ENCODE results near the gene HDAC11.
"Not testable (repeated sequence)": the region's sequence is repeated elsewhere in the genome, so short reads cannot be mapped to it uniquely, and the experiment has no call there.

HDAC11 gene, protein sequence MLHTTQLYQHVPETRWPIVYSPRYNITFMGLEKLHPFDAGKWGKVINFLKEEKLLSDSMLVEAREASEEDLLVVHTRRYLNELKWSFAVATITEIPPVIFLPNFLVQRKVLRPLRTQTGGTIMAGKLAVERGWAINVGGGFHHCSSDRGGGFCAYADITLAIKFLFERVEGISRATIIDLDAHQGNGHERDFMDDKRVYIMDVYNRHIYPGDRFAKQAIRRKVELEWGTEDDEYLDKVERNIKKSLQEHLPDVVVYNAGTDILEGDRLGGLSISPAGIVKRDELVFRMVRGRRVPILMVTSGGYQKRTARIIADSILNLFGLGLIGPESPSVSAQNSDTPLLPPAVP

GRCh38 chr3:13479582-13480339 lies at the start of gene HDAC11:
HDAC11 (plus strand) TSS chr3:13480306; CDS start chr3:13480348, 42 bp downstream.
- DNase-seq = peak; percentile 98

GRCh38 chr3:13430411-13430875 lies 49.7 kb upstream of the HDAC11 start:
- not testable (repeated sequence) for DNase-seq

GRCh38 chr3:13432093-13432492 lies 48.0 kb upstream of the HDAC11 start:
- no peak for DNase-seq

GRCh38 chr3:13433912-13434311 lies 46.2 kb upstream of the HDAC11 start:
- DNase-seq = no peak

DNA sequence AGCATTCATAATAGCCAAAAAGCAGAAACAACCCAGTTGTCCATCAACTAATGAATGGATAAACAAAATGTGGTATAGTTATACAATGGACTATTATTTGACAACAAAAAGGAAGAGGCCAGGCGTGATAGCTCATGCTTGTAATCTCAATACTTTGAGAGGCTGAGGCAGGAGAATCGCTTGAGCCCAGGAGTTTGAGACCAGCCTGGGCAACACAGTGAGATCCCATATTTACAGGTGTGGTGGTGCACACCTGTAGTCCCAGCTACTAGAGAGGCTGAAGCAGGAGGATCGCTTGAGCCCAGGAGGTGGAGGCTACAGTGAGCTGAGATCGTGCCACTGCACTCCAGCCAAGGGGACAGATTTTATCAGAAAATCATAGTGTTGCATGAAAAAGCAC lies 43.9 kb upstream of the HDAC11 start:
- not testable (repeated sequence) for DNase-seq

- DNase-seq = no peak
Measured at GRCh38 chr3:13440204-13440817, 39.8 kb upstream of the HDAC11 start.

- not testable (repeated sequence) for DNase-seq
Measured at GRCh38 chr3:13442882-13443281, 37.2 kb upstream of the HDAC11 start.

DNA sequence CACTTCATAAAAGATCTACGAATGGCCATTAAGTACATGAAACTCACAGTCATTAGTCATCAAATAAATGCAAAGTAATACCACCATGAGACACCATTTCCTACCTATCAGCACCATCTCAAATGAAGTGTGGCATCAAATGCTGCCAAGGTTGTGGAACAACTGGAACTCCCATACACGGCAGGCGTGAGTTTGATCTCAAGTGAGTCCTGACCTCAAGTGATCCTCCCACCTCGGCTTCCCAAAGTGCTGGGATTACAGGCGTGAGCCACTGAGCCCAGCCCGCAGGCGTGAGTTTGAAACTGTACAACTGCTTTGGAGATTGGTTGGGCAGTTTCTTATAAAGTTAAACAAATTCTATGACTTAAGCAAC lies 28.8 kb upstream of the HDAC11 start:
- no peak for DNase-seq

DNA sequence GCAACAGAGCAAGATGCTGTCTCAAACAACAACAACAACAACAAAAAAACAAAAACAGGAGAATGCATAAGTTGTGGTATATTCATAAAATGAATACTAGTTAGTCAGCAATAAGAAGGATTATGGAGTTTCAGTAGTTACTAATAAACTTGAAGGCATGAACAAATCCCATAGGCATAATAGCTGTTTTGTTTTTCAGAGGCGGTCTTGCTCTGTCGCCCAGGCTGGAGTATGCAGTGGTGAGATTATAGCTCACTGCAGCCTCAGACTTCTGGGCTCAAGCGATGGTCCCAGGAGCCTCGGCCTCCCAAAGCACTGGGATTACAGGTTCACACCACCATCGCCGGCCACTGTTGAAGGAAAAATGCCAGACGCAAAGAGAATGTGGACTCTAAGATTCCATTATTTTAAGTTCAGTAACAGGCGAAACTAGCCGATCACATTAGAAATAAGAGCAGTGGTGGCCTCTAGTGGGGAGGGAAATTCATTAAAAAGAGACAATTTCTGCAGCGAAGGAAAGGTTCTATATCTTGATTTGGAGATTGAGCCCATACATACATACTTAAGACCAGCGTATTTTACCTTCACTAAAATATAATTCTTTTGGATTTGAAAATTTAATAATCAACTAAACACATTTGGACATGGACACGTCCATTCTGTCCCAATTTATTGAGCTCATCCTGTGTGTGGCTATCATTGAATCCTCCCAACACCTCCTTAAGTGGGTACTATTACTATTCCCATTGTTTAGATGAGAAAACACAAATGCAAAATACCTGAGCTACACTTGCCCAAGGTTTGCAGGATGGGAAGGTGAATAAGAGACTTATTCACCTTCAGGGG lies 27.4 kb upstream of the HDAC11 start:
- DNase-seq = peak; percentile 26

DNA sequence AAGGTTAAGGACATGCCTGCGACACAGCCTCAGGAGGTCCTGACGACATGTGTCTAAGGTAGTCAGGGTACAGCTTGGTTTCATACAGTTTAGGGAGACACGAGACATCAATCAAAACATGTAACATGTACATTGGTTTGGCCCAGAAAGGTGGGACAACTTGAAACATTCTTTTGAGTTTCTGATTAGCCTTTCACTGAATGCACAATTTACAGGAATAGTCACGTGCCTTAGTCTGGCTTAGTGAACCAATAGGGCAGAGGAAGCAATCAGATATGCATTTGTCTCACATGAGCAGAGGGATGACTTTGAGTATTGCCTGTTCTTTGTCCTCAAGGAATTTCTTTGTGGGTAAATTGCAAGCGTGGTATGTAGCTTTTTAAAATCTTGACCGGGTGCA lies 24.5 kb upstream of the HDAC11 start:
- DNase-seq = no peak

- no peak for DNase-seq
Measured at GRCh38 chr3:13457593-13457992, 22.5 kb upstream of the HDAC11 start.

DNA sequence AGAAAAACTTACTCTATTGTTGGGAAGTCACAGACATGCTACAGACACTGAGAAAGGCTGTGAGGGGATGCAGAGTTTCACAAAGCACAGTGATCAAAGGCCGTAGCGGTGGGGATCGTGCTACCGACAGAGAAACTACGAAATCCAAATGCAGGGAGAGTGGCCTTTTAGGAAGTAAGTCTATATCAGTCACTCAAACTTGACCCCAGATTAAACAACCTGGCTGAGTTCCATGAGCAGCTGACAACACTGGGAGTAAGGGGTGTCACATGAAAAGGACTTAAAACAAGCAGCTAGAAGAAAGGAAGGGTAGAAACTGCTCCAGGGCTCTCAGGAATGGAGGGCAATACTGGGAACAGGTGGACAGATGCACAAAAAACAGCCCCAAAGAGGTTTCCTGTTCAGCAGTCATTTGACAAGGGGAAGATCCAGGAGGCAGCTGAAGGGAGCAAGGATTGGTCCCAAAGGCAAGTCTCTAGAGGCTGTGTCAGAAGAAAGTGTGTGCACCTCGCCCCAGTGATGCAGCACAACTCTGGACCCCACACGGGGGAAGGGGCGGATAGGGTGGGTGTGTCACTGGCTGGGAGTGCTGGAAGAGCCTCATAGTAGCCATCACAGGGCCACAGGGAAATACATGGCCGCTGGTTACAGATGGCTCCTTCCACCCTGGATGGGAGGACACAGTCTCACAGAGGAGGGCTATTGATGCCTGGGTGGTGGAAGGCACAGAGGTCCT lies 20.3 kb upstream of the HDAC11 start:
- DNase-seq = no peak

DNA sequence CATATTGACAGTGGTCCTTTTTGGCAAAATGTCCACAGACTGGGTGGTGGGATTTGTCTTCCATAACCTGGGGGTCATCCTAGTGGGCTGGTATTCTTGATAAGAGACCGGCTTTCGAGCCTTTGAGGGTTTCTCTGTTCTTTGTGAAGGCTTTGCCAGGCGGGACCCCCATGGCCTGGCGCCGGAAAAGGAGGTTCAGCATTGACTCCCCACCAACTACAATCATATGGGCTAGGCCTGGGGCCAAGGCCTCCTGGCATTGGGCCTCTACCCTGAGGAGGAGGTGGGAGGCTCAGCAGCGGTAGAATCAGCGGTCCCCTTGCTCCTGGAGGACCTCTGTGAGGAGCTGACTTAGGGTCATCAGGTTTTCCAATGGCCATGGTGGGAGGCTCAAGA lies 19.8 kb upstream of the HDAC11 start:
- DNase-seq = no peak

DNA sequence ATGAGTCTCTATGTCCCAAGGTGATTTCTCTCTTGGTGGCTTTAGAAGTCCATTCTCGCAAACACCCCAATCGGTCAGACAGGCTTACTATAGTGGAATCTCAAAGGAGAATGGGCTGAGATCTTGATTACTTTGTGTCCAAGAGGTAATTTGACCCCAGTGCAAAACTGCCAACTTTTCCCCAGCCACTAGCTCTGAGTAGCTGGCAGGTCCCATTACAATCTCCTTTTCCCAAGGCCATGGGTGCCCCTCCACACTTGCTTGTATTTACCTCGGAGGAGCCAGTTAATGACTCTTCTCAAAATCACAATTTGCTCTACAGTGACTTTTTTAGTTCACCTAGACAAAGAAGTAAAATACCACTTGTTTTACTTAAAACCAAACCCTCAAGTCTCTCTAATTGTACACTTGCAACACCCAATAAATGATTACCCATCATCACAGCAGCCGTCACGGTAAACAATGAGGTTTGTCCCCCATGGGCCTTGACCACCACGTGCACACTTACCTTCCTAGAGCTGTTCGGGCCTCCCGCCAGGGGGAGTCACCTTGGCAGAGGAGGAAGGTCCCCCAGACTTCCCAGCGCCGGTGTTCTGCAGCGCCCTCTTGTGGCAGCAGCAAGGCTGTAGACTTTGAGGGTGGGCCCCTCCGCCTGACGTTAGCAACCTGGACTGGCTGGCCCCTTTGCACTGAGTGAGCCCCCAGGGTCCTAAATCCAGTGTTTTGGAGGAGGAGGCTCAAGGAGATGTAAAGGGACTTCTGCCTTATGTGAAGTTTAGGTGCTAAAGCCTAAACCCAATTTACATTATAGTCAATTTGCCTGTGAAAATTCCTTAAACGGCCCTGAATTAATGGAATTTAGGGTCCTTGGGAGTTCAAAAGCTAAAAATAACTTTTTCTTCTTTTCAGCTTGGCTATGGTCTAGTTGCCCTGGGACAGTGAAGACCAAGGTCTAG lies 18.7 kb upstream of the HDAC11 start:
- DNase-seq = peak; percentile 63

DNA sequence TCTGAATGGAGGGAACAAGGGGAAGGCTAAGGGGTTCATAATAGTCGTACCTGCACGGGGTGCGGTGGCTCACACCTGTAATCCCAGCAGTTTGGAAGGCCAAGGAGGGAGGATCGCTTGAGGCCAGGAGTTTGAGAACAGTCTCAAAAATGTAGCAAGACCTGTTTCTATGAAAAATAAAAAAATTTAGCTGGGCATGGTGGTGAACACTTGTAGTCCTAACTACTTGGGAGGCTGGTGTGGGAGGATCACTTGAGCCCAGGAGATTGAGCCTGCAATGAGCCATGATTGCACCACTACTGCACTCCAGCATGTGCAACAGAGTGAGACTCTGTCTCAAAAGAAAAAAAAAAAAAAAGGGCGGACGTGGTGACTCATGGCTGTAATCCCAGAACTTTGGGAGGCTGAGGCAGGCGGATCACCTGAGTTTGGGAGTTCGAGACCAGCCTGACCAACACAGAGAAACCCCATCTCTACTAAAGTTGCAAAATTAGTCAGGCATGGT lies 17.9 kb upstream of the HDAC11 start:
- DNase-seq = no peak

DNA sequence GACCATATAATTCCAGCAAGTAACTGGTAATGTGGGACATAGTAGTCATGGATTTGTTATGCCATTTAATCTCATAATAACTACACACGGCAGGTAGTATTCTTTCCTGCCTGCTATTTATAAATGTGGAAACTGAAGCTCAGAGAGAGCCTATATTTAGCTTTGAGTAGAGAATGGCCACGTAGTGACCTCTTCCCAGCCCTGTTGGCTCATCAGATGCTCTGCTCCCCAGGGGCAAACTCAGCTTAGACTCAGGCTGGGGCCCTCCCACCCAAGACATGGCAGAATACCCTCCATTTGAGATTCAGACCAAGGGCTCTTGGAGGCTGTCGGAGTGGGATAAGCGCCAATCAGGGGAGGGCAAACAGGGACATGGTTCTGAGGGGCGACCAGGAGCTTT lies 17.3 kb upstream of the HDAC11 start:
- no peak for DNase-seq

DNA sequence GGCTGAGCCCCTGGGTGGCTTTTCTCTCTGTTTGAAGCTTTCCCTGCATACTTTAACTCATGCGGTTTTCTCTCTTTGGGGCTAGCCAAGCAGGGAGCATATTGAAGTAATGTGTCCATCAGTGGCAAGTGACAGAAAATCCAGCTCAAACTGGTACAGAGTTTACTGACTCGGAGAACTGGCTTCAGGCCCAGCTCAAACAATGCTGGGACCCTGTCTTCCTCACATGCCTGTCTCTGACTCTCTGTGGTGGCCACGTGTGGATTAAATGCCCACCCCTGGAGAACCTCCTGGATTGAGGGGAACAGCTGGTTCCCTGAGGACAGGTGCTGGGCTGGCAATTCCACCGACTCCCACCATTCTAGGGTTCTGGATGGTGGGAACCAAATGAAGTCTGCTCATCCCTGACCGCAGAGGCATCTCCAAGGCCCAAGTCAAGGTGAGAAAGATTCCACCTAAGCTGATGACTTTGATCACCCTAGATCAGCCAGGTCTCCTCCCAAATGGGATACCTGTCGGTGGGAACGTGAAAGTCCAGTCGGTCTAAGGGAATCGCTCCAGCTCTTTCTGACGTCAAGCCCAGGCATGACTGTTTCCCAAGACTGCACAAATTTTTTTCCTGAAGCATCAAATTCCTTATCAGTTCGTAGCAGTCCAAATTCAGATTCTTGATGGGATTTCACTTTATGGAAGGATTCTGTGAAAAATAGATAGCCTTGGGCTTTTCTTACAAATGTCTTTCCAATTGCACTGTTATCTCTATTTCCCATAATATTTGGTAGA lies 16.3 kb upstream of the HDAC11 start:
- no peak for DNase-seq

DNA sequence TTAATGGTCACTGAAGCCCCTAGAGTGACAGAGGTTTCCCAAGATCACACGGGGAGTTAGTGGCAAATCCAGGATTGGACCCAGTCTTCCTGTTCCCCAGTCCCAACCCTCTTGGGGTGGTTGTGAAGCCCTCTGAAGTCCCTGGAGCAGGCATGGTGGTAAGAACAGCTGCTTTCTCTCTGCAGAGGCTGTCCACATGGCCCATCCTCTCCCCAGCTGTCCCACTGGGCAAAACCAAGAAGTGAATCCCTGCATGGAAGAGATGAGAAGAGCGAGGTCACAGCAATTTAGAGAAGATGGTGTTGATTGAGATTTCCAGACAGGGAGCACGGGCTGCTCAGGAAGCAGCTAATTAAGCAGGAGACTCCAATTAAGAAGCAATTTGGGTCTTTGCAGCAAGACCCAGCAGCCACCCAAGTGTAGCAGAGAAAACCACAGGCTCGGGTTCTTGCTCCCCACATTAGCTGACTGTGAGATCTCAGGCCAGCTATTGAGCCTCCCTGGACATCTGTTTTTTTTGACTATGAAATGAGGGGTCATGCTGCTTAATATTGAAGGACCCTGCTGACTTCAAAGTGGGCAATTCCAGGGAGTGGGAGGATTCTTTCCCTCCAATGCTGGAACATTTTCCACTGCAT lies 14.8 kb upstream of the HDAC11 start:
- DNase-seq = no peak

GRCh38 chr3:13466781-13467180 lies 13.3 kb upstream of the HDAC11 start:
- DNase-seq = no peak

All from NCI-H2029 (cell line).